ENCODE results near the gene TTLL13. TPM values are rescaled to one million over a fixed set of nuclear protein-coding genes. Genes with fewer than 3 reads are reported as not detected.
"Not testable (repeated sequence)": the region's sequence is repeated elsewhere in the genome, so short reads cannot be mapped to it uniquely, and the experiment has no call there.

The TTLL13 gene
- total RNA-seq, 2 donors from 2014 or later, result not detected

DNA sequence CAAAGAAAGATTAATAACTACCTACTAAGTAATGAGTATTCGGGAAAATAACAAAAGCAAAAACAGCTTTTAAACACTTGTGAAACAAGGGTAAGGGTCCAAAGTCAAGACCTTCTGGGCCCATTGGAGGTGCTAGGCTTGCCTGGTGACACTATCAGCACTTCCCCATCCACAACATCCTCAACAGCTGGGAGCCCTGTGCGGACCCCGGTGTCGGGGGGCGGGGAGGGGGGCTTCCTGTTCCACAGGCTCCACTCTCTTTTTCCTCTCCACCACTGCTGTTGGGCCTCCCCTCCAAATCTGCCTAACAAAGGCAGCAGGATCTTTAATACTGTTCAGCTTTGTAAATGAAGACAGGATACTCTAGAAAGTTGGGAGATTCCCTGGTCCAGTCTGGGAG lies 37.7 kb downstream of the TTLL13 start:
- TF ChIP-seq, protein P1, sequence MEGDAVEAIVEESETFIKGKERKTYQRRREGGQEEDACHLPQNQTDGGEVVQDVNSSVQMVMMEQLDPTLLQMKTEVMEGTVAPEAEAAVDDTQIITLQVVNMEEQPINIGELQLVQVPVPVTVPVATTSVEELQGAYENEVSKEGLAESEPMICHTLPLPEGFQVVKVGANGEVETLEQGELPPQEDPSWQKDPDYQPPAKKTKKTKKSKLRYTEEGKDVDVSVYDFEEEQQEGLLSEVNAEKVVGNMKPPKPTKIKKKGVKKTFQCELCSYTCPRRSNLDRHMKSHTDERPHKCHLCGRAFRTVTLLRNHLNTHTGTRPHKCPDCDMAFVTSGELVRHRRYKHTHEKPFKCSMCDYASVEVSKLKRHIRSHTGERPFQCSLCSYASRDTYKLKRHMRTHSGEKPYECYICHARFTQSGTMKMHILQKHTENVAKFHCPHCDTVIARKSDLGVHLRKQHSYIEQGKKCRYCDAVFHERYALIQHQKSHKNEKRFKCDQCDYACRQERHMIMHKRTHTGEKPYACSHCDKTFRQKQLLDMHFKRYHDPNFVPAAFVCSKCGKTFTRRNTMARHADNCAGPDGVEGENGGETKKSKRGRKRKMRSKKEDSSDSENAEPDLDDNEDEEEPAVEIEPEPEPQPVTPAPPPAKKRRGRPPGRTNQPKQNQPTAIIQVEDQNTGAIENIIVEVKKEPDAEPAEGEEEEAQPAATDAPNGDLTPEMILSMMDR (IDR thresholded peaks at IDR 0.05), result no peak
- Histone ChIP-seq H3K4me1 (no peaks in the 10 kb centered on the region), H3K27ac (no peak overlapping the region), H3K4me3 (no peak overlapping the region), H3K36me3 (no peaks in the 10 kb centered on the region), H3K9me3 (no peaks in the 10 kb centered on the region), H3K27me3 (no peaks in the 10 kb centered on the region)
- peak; percentile 52 for DNase-seq (ENCODE audit: low spot score)

DNA sequence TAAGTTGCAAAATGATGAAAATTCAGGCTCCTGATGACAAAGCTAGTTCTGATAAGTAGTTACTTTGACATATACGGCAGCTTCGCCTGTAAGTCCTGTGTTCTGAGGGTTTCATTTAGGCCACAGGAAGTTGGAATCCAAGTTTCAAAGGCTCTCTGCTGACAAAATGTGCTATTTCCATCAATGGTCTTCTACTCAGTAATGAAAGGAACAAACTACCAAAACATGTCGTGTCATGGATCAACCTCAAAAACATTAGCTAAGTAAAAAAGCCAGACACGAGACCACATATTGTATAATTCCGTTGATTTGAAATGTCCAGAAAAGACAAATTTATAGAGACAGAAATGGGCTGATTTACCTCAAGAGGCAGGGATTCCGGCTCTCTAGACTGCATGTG lies 38.6 kb downstream of the TTLL13 start:
- Histone ChIP-seq H3K9me3 (no peaks in the 10 kb centered on the region), H3K27me3 (no peaks in the 10 kb centered on the region), H3K4me1 (no peaks in the 10 kb centered on the region), H3K4me3 (no peak overlapping the region), H3K36me3 (no peaks in the 10 kb centered on the region), H3K27ac (no peak overlapping the region)
- DNase-seq (ENCODE audit: low spot score), result no peak
- TF ChIP-seq, protein P1 (IDR thresholded peaks at IDR 0.05), result no peak

DNA sequence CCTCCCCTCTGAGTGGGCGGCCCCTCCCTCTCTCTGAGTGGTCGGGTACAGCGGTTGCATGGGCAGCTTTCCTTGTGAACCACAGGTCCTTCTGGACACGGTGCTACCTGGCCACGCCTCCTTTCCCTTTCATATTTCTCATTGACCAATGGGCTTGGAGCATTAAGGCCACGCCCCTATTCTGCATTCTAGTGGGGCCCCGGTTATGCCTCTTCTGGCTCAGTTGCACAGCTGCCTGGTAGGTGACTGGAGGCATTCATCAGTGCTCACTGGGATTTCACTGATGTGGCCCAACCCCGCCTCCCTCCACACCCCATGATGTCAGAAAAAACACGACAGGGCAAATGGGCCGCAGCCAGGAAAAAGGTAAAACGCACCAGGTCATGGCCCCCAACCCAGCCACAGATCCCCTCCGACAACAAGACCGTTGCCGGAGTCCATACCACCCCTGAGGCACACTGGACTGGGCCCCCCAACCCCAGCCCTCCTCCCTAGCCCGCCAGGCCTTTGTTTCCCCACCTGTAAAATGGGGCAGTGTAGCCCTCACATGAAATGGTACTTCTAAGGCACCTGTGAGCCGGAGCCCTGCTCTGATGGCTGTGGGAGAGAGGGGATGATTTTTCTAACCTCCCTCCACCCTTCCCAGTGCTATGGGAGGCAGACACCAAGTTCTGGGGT lies 42.5 kb downstream of the TTLL13 start:
- Histone ChIP-seq H3K9me3 (no peaks in the 10 kb centered on the region), H3K36me3 (no peaks in the 10 kb centered on the region), H3K27me3 (no peaks in the 10 kb centered on the region), H3K27ac (no peak overlapping the region), H3K4me1 (peaks cover 0 to 12% of the 10 kb centered on the region in 2 donors), H3K4me3 (no peak overlapping the region)
- TF ChIP-seq, protein P1 (IDR thresholded peaks at IDR 0.05), result no peak
- peak; percentile 28 for DNase-seq (ENCODE audit: low spot score)

DNA sequence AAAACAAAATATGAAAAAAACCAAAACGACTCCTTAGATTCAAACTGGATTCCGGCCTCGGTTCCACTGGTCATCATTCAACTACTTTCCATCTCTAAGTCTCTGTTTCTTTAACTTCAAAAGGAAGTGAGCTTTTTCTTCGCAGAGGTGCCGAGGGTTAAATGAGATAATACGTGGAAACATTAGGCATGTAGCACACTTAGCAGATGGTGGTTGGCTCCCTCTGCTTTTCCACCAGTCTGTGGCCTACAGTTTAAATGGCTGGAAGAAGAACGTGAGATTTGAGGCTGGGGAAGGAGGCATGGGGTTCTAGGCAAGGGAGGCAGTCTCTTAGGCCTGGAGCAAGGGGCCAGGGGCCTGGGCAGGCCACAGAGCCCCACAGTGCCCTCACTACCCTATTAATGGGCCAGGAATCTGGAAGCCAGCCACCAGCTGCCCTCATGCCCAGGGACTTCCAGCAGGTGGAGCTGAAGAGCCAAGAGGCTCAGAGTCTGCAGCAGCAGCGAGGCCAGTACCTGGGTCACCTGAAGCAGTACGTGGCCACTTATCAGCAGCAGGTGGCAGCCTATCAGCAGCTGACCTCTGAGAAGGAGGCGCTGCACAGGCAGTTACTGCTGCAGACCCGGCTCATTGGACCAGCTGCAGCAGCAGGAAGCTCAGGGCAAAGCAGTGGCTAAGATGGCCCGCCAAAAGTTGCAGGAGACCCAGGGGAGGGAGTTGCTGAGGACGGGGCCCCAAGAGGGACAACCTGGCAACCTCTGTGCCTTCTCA lies 43.9 kb downstream of the TTLL13 start:
- TF ChIP-seq, protein P1 (IDR thresholded peaks at IDR 0.05), result peak; percentile 68 to 85
- H3K27me3 ChIP-seq, result not testable (repeated sequence)
- DNase-seq (ENCODE audit: low spot score), result peak; percentile 69

DNA sequence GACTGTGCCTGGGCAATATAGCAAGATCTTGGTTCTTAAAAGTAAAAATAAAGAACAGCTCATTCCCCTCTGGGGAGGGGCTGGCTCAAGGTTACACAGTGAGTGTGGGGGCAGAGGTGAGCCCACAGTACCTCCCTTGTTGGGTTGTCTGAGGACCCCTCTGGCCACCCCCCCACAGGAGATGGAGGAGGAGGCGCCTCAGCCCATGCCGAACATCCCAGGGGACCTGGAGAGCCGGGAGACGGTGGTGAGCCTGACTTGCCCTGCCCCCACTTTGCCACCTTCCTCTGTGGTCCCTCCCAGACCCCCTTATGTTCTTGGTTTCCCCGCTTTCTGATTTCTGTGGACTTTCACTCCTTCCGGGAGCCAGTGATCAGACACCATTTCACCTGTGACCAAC lies 44.8 kb downstream of the TTLL13 start:
- TF ChIP-seq, protein P1 (IDR thresholded peaks at IDR 0.05), result no peak
- peaks cover 0 to 12% of the 10 kb centered on the region in 2 donors for H3K4me1 ChIP-seq
- no peak overlapping the region for H3K27ac ChIP-seq
- peak; percentile 23 for DNase-seq (ENCODE audit: low spot score)
- no peaks in the 10 kb centered on the region for H3K9me3 ChIP-seq
- no peak overlapping the region for H3K4me3 ChIP-seq
- no peaks in the 10 kb centered on the region for H3K36me3 ChIP-seq
- no peaks in the 10 kb centered on the region for H3K27me3 ChIP-seq

More for the DNA sequence above, 43.9 kb downstream of the TTLL13 start:
- H3K36me3 ChIP-seq, H3K4me3 ChIP-seq, H3K27ac ChIP-seq, H3K9me3 ChIP-seq: not testable (repeated sequence)
- peaks cover 0 to 12% of the 10 kb centered on the region in 2 donors for H3K4me1 ChIP-seq

Data from right atrium auricular region (tissue), 2 donors.